Activated naive CD8-positive, alpha-beta T cell treated with anti-CD3 and anti-CD28 coated beads, Interleukin-2, amount 10 ng/mL, durations not matched to agents 7 days and 5 days (primary cell): ENCODE measurements around the gene STAU1. TPM values are rescaled to one million over a fixed set of nuclear protein-coding genes. Genes with fewer than 3 reads are reported as not detected.
"Not testable (repeated sequence)": the region's sequence is repeated elsewhere in the genome, so short reads cannot be mapped to it uniquely, and the experiment has no call there.

Experiments used
- ATAC-seq: fragments of 150-1000 bp; cut with Tn5 transposase; one replicate; pipeline ENCODE4 v1.10.0; 2021; ENCODE audit warnings: low read depth, moderate library complexity
- POLR2A ChIA-PET: fragments of 350-600 bp; sonication (Branson Sonifier 250); formaldehyde crosslinking; loops from one replicate; lab custom pipeline; 2021; ENCODE audit warnings: antibody characterized with exemption; lab: Charles Lee
- DNase-seq: peaks from one replicate; pipeline ENCODE4 v3.0.0; 2021
- H3K27ac Mint-ChIP-seq: one replicate; pipeline ENCODE4 v1.8.0; 2022; ENCODE audit warnings: mild to moderate bottlenecking, mixed read lengths
- H3K27me3 Mint-ChIP-seq: one replicate; pipeline ENCODE4 v1.8.0; 2022; ENCODE audit warnings: mild to moderate bottlenecking, moderate library complexity, mixed read lengths
- H3K36me3 Mint-ChIP-seq: one replicate; pipeline ENCODE4 v1.8.0; 2021; ENCODE audit warnings: mild to moderate bottlenecking, mixed read lengths
- H3K4me1 Mint-ChIP-seq: one replicate; pipeline ENCODE4 v1.8.0; 2021; ENCODE audit warnings: mixed read lengths
- H3K4me3 Mint-ChIP-seq: one replicate; pipeline ENCODE4 v1.8.0; 2022; ENCODE audit warnings: mild to moderate bottlenecking, moderate library complexity, mixed read lengths
- H3K9me3 Mint-ChIP-seq: one replicate; pipeline ENCODE4 v1.8.0; 2021; ENCODE audit warnings: mixed read lengths
- total RNA-seq, 2 experiments: library from RNA; stranded (reverse); gene quantifications; one replicate each; pipeline ENCODE4 v1.2.3, GENCODE V29; 2021

Gene STAU1
- total RNA-seq, 2 experiments from 2014 or later = 52.5 to 54.2 TPM

- POLR2A ChIA-PET = interaction anchor here (0.6 to 4.3 kb wide), 14 partner anchors 11 to 174 kb away, joined by 3 to 28 read pairs (median 4); partner anchors contain the start of genes CSE1L, STAU1 and ZNFX1
- H3K36me3 Mint-ChIP-seq = peaks cover 14% of the 10 kb centered on the region
- H3K27ac Mint-ChIP-seq = peak within 1 kb of the TSS; percentile 99
- H3K4me3 Mint-ChIP-seq = peak within 1 kb of the TSS; percentile 97
- H3K4me1 Mint-ChIP-seq = peaks cover 15% of the 10 kb centered on the region
- no peaks in the 10 kb centered on the region for H3K9me3 Mint-ChIP-seq
- DNase-seq (peak; percentile 94), ATAC-seq (peak; percentile 92)
- no peaks in the 10 kb centered on the region for H3K27me3 Mint-ChIP-seq
These were observed 31.2 kb upstream of the STAU1 start, which contains the start of gene DDX27 for GRCh38 chr20:49219091-49219923. TSS of gene DDX27 (plus strand) at chr20:49219416. CDS start at chr20:49219449, 33 bp downstream.

GRCh38 chr20:49218739-49219090, 30.6 kb upstream of the STAU1 start:
- peaks cover 11% of the 10 kb centered on the region for H3K36me3 Mint-ChIP-seq
- POLR2A ChIA-PET = interaction anchor here (0.6 to 4.3 kb wide), 13 partner anchors 11 to 173 kb away, joined by 3 to 28 read pairs (median 5); partner anchors contain the start of genes CSE1L, STAU1 and ZNFX1
- DNase-seq (peak; percentile 46), ATAC-seq (peak; percentile 3)
- H3K4me3 Mint-ChIP-seq = peak overlapping the region; percentile 97
- peak overlapping the region; percentile 99 for H3K27ac Mint-ChIP-seq
- peaks cover 15% of the 10 kb centered on the region for H3K4me1 Mint-ChIP-seq
- H3K9me3 Mint-ChIP-seq, H3K27me3 Mint-ChIP-seq: not testable (repeated sequence)

- DNase-seq = peak; percentile 89
- peak overlapping the region; percentile 28 for H3K27ac Mint-ChIP-seq
- POLR2A ChIA-PET = interaction anchor here (0.5 to 4.3 kb wide), 2 partner anchors 28 to 37 kb away, joined by 3 to 28 read pairs; partner anchors contain the start of gene STAU1
- H3K4me1 Mint-ChIP-seq = peaks cover 15% of the 10 kb centered on the region
- H3K4me3 Mint-ChIP-seq = peak overlapping the region; percentile 68
- peak; percentile 33 for ATAC-seq
- no peaks in the 10 kb centered on the region for H3K9me3 Mint-ChIP-seq
- no peaks in the 10 kb centered on the region for H3K27me3 Mint-ChIP-seq
- H3K36me3 Mint-ChIP-seq = peaks cover 6% of the 10 kb centered on the region
These were observed 29.0 kb upstream of the STAU1 start for GRCh38 chr20:49216991-49217578.

- Mint-ChIP-seq H3K4me1 (peaks cover 11% of the 10 kb centered on the region), H3K36me3 (no peaks in the 10 kb centered on the region), H3K27me3 (no peaks in the 10 kb centered on the region), H3K27ac (no peak overlapping the region), H3K9me3 (peaks cover 1% of the 10 kb centered on the region), H3K4me3 (no peak overlapping the region)
- ATAC-seq (no peak), DNase-seq (no peak)
- POLR2A ChIA-PET = interaction anchor here (0.6 kb wide), 1 partner anchor 173 kb away, joined by 5 read pairs; no protein-coding TSS in a partner anchor
These were observed 27.1 kb upstream of the STAU1 start for GRCh38 chr20:49215232-49215631.

GRCh38 chr20:49214571-49214970, 26.4 kb upstream of the STAU1 start:
- H3K27ac Mint-ChIP-seq = no peak overlapping the region
- H3K9me3 Mint-ChIP-seq = peaks cover 4% of the 10 kb centered on the region
- ATAC-seq = no peak
- no peaks in the 10 kb centered on the region for H3K36me3 Mint-ChIP-seq
- H3K27me3 Mint-ChIP-seq = no peaks in the 10 kb centered on the region
- peaks cover 6% of the 10 kb centered on the region for H3K4me1 Mint-ChIP-seq
- POLR2A ChIA-PET = interaction anchor here (0.6 kb wide), 1 partner anchor 291 kb away, joined by 3 read pairs; no protein-coding TSS in a partner anchor
- H3K4me3 Mint-ChIP-seq = no peak overlapping the region
- no peak for DNase-seq

- Mint-ChIP-seq H3K27ac (no peak overlapping the region), H3K27me3 (no peaks in the 10 kb centered on the region), H3K36me3 (no peaks in the 10 kb centered on the region), H3K4me3 (no peak overlapping the region), H3K4me1 (no peaks in the 10 kb centered on the region), H3K9me3 (peaks cover 4% of the 10 kb centered on the region)
- DNase-seq (no peak), ATAC-seq (no peak)
- POLR2A ChIA-PET = no interaction called here
These were observed 22.6 kb upstream of the STAU1 start for GRCh38 chr20:49210757-49211110.

GRCh38 chr20:49210101-49210756, 22.1 kb upstream of the STAU1 start:
- Mint-ChIP-seq H3K4me1 (no peaks in the 10 kb centered on the region), H3K27ac (no peak overlapping the region), H3K36me3 (no peaks in the 10 kb centered on the region)

GRCh38 chr20:49207076-49207475, 18.9 kb upstream of the STAU1 start:
- no peak for DNase-seq
- Mint-ChIP-seq H3K27me3 (no peaks in the 10 kb centered on the region), H3K9me3 (peaks cover 4% of the 10 kb centered on the region), H3K4me3 (no peak overlapping the region), H3K36me3 (no peaks in the 10 kb centered on the region), H3K27ac (no peak overlapping the region), H3K4me1 (no peaks in the 10 kb centered on the region)
- no peak for ATAC-seq
- POLR2A ChIA-PET = interaction anchor here (1.7 kb wide), 1 partner anchor 12 kb away, joined by 4 read pairs; the partner anchor contains the start of gene DDX27

More at GRCh38 chr20:49210101-49210756, 22.1 kb upstream of the STAU1 start:
- POLR2A ChIA-PET = no interaction called here
- no peaks in the 10 kb centered on the region for H3K27me3 Mint-ChIP-seq
- H3K9me3 Mint-ChIP-seq = peaks cover 4% of the 10 kb centered on the region
- ATAC-seq (no peak), DNase-seq (no peak)
- H3K4me3 Mint-ChIP-seq = no peak overlapping the region

- POLR2A ChIA-PET = interaction anchor here (0.6 to 0.7 kb wide), 2 partner anchors 10 to 130 kb away, joined by 3 to 4 read pairs; no protein-coding TSS in a partner anchor
- ATAC-seq (no peak), DNase-seq (no peak)
- no peaks in the 10 kb centered on the region for H3K4me1 Mint-ChIP-seq
- H3K27me3 Mint-ChIP-seq = peaks cover 4% of the 10 kb centered on the region
- H3K27ac Mint-ChIP-seq = no peak overlapping the region
- H3K9me3 Mint-ChIP-seq = no peaks in the 10 kb centered on the region
- H3K36me3 Mint-ChIP-seq = no peaks in the 10 kb centered on the region
- H3K4me3 Mint-ChIP-seq = no peak overlapping the region
These were observed 15.6 kb upstream of the STAU1 start for GRCh38 chr20:49203746-49204145.

- Mint-ChIP-seq H3K9me3 (no peaks in the 10 kb centered on the region), H3K4me3 (no peak overlapping the region), H3K27ac (no peak overlapping the region), H3K27me3 (peaks cover 4% of the 10 kb centered on the region), H3K36me3 (no peaks in the 10 kb centered on the region), H3K4me1 (no peaks in the 10 kb centered on the region)
- ATAC-seq (no peak), DNase-seq (no peak)
- POLR2A ChIA-PET = interaction anchor here (0.7 kb wide), 1 partner anchor 129 kb away, joined by 3 read pairs; no protein-coding TSS in a partner anchor
These were observed 14.9 kb upstream of the STAU1 start for GRCh38 chr20:49203011-49203410.

- no peaks in the 10 kb centered on the region for H3K4me1 Mint-ChIP-seq
- no peaks in the 10 kb centered on the region for H3K9me3 Mint-ChIP-seq
- POLR2A ChIA-PET = no interaction called here
- H3K27ac Mint-ChIP-seq = no peak overlapping the region
- no peak overlapping the region for H3K4me3 Mint-ChIP-seq
- DNase-seq (no peak), ATAC-seq (no peak)
- no peaks in the 10 kb centered on the region for H3K36me3 Mint-ChIP-seq
- peaks cover 4% of the 10 kb centered on the region for H3K27me3 Mint-ChIP-seq
These were observed 11.7 kb upstream of the STAU1 start for GRCh38 chr20:49199729-49200293.

GRCh38 chr20:49192944-49193518, 4.9 kb upstream of the STAU1 start:
- POLR2A ChIA-PET, H3K27ac Mint-ChIP-seq, DNase-seq, H3K9me3 Mint-ChIP-seq, H3K4me3 Mint-ChIP-seq, H3K36me3 Mint-ChIP-seq, H3K4me1 Mint-ChIP-seq, ATAC-seq: not testable (repeated sequence)
- H3K27me3 Mint-ChIP-seq = peaks cover 12% of the 10 kb centered on the region
